ENCODE results near the gene GNAT3. TPM values are rescaled to one million over a fixed set of nuclear protein-coding genes. Genes with fewer than 3 reads are reported as not detected.

Gene GNAT3
- total and polyA plus RNA-seq, 2 of the 8 experiments (the other 6 are each of a cell fraction or from before 2014, with no cell fraction given) = not detected

GRCh38 chr7:80450621-80451308 lies 61.1 kb downstream of the GNAT3 start (continued):
- no peak for TF ChIP-seq RNF2 (IDR thresholded peaks at IDR 0.05; ENCODE audit: borderline replicate concordance, low read depth, low read length, missing control alignments, poor library complexity, severe bottlenecking)
- no peak for TF ChIP-seq POLR2A (IDR thresholded peaks at IDR 0.05; ENCODE audit: control extremely low read depth in 1 of 2, low read depth in 2 of 2, low read length in 2 of 2)

Measured in H1 (cell line).